Left lung (tissue), 10 donors: ENCODE results near the gene ARG1. TPM values are rescaled to one million over a fixed set of nuclear protein-coding genes. Genes with fewer than 3 reads are reported as not detected.

Experiments used
- ATAC-seq: fragments of 200-7000 bp; cut with Tn5 transposase; one replicate; pipeline ENCODE4 v1.9.1; 2020; ENCODE audit warnings: moderate library complexity
- DNase-seq, 4 donors: peaks; one replicate each; pipeline ENCODE4 v3.0.0-alpha.2; 2013 to 2020
- H3K27ac ChIP-seq, 2 donors: fragments of 200-600 bp; sonication (generic) in 1 of 2; one replicate each; pipeline versions ENCODE4 v1.5.0 to v1.8.0; 2020 to 2021
- H3K27me3 ChIP-seq, 2 donors: fragments of 200-600 bp; sonication (generic) in 1 of 2; one replicate each; pipeline versions ENCODE4 v1.5.0 to v1.8.0; 2020 to 2021
- H3K36me3 ChIP-seq, 2 donors: fragments of 200-600 bp; sonication (generic) in 1 of 2; one replicate each; pipeline versions ENCODE4 v1.5.0 to v1.8.0; 2020 to 2021
- H3K4me1 ChIP-seq, 2 donors: fragments of 200-600 bp; one replicate each; pipeline ENCODE4 v1.8.0; 2021
- H3K4me3 ChIP-seq, 2 donors: fragments of 200-600 bp; sonication (generic) in 1 of 2; one replicate each; pipeline versions ENCODE4 v1.5.0 to v1.8.0; 2020 to 2021; ENCODE audit warnings: mild to moderate bottlenecking in 1 of 2
- H3K9me3 ChIP-seq, 2 donors: fragments of 200-600 bp; sonication (generic) in 1 of 2; one replicate each; pipeline versions ENCODE4 v1.5.0 to v1.8.0; 2020 to 2021
- intact Hi-C, 2 donors: fragments of 100-400 bp; cut with DNase I; formaldehyde crosslinking; loops; one replicate each; pipeline versions ENCODE4 v1.11.2 to v1.14.2; 2022
- polyA plus RNA-seq, 6 donors: library from polyadenylated mRNA; unstranded; fragments of 120-200 nt; gene quantifications; one replicate each; pipeline ENCODE4 v1.2.1, GENCODE V29; 2013; ENCODE audit not compliant: insufficient read length in 6 of 6
- total RNA-seq, 2 donors: library from RNA; stranded (reverse); fragmentation: NEBNext Ultra II Directional; extraction: Animal tissue kit (Norgen Biotek cat#: 25700); gene quantifications; one replicate each; pipeline ENCODE4 v1.2.1, GENCODE V29; 2021
- TF ChIP-seq, protein P1 (sequence below), 2 donors: fragments of 200-600 bp; sonication (generic) in 1 of 2; IDR thresholded peaks; one replicate each; pipeline versions ENCODE4 v1.5.0 to v1.8.0; 2021; ENCODE audit warnings: antibody characterized with exemption in 2 of 2
- donor health status: DM: no; HTN: yes; CAD: no.
- donor health status: DM: no; HTN: no; CAD: no.

Gene ARG1
- total and polyA plus RNA-seq, 8 donors, result 0.32 to 5.8 (median 1.4) TPM

DNA sequence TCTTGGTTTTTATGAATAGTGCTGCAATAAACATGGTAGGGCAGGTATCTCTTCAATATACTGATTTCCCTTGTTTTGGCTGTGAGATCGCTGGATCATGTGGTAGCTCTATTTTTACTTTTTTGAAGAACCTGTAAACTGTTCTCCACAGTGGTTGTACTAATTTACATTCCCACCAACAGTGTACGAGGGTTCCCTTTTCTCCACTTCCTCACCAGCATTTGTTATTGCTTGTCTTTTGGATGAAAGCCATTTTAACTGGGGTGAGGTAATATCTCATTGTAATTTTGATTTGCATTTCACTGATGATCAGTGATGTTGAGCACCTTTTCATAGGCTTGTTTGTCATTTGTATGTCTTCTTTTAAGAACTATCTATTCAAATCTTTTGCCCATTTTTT is 8.0 kb upstream of the ARG1 start:
- intact Hi-C loops, result no loop called here
- no peaks in the 10 kb centered on the region for H3K9me3 ChIP-seq
- DNase-seq (no peak), ATAC-seq (no peak)
- H3K27ac ChIP-seq, result no peak overlapping the region
- H3K4me1 ChIP-seq, result no peaks in the 10 kb centered on the region
- no peaks in the 10 kb centered on the region for H3K27me3 ChIP-seq
- no peak overlapping the region for H3K4me3 ChIP-seq
- H3K36me3 ChIP-seq, result no peaks in the 10 kb centered on the region
- TF ChIP-seq, protein P1, sequence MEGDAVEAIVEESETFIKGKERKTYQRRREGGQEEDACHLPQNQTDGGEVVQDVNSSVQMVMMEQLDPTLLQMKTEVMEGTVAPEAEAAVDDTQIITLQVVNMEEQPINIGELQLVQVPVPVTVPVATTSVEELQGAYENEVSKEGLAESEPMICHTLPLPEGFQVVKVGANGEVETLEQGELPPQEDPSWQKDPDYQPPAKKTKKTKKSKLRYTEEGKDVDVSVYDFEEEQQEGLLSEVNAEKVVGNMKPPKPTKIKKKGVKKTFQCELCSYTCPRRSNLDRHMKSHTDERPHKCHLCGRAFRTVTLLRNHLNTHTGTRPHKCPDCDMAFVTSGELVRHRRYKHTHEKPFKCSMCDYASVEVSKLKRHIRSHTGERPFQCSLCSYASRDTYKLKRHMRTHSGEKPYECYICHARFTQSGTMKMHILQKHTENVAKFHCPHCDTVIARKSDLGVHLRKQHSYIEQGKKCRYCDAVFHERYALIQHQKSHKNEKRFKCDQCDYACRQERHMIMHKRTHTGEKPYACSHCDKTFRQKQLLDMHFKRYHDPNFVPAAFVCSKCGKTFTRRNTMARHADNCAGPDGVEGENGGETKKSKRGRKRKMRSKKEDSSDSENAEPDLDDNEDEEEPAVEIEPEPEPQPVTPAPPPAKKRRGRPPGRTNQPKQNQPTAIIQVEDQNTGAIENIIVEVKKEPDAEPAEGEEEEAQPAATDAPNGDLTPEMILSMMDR (IDR thresholded peaks at IDR 0.05), result no peak

DNA sequence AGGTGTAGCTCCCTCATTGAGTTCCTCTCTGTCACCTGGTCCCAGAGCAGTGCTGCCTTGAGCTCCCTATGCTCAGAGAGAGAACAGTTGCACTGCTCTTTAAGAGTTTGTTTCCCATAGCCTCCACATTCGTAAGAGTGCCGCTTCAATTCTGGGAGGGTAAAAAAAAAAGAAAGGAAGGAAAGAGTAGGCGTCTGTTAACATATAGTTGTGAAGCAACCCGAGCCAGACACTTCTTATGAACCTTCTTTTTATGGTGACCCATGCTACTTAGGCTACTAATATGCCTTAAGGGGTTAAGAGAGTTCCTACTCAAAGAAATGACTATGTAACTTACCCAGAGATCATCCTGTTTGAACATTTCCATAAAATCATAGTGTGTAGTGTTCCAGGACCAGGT is 4.3 kb upstream of the ARG1 start:
- intact Hi-C loops, result no loop called here
- no peaks in the 10 kb centered on the region for H3K27me3 ChIP-seq
- DNase-seq (no peak), ATAC-seq (no peak)
- TF ChIP-seq, protein P1 (IDR thresholded peaks at IDR 0.05), result no peak
- no peak overlapping the region for H3K4me3 ChIP-seq
- no peak overlapping the region for H3K27ac ChIP-seq
- no peaks in the 10 kb centered on the region for H3K4me1 ChIP-seq
- no peaks in the 10 kb centered on the region for H3K36me3 ChIP-seq
- H3K9me3 ChIP-seq, result no peaks in the 10 kb centered on the region

DNA sequence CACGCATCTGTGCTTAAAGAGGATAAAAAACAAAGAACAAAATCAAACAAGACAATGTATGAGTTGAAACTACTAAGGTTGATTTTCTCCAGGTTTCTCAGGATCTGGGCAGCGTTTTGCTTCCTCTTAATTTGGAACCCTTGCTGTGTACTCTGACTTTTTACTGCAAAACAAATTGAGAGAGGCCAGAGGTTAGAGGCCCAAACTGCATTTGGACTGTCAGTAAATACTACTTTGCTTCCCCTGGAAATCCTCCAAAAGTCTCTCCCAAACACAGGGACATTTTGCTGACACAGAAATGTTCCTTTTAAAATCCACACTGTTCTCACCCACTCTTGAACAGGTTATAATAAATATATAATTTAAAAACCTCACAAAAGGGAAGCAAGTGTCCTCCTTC is 1.1 kb downstream of the ARG1 start:
- peaks cover 0 to 9% of the 10 kb centered on the region in 2 donors for H3K36me3 ChIP-seq
- ATAC-seq, result no peak
- TF ChIP-seq, protein P1 (IDR thresholded peaks at IDR 0.05), result no peak
- H3K4me3 ChIP-seq, result no peak overlapping the region
- no peaks in the 10 kb centered on the region for H3K9me3 ChIP-seq
- intact Hi-C loops, result no loop called here
- H3K27me3 ChIP-seq, result no peaks in the 10 kb centered on the region
- no peaks in the 10 kb centered on the region for H3K4me1 ChIP-seq
- H3K27ac ChIP-seq, result peak overlapping the region in 1 of 2 donors; percentile 79
- DNase-seq, result no peak

DNA sequence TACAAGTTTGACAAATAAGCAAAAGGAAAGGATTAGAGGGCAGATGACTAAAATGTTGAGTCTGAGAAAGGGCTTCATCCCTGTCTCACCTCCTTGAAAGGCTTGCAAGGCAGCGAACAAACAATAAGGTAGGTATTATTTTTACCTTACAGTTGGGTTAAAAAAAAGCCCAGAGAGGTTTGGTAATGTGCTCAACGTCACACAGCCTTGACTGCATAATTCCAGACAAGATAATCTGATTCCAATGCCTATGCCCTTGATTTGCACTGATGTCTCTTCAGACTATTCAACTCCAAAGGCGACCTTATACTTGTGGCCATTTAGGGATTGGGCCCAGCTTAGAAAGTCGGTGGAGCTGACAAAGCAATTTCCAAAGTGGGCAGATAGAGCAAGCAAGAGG is 1.7 kb downstream of the ARG1 start:
- no peak overlapping the region for H3K4me3 ChIP-seq
- TF ChIP-seq, protein P1 (IDR thresholded peaks at IDR 0.05), result no peak
- no peaks in the 10 kb centered on the region for H3K9me3 ChIP-seq
- peak overlapping the region in 1 of 2 donors; percentile 79 for H3K27ac ChIP-seq
- H3K36me3 ChIP-seq, result peaks cover 0 to 11% of the 10 kb centered on the region in 2 donors
- ATAC-seq, result no peak
- no peaks in the 10 kb centered on the region for H3K27me3 ChIP-seq
- intact Hi-C loops, result no loop called here
- DNase-seq, result no peak
- no peaks in the 10 kb centered on the region for H3K4me1 ChIP-seq

DNA sequence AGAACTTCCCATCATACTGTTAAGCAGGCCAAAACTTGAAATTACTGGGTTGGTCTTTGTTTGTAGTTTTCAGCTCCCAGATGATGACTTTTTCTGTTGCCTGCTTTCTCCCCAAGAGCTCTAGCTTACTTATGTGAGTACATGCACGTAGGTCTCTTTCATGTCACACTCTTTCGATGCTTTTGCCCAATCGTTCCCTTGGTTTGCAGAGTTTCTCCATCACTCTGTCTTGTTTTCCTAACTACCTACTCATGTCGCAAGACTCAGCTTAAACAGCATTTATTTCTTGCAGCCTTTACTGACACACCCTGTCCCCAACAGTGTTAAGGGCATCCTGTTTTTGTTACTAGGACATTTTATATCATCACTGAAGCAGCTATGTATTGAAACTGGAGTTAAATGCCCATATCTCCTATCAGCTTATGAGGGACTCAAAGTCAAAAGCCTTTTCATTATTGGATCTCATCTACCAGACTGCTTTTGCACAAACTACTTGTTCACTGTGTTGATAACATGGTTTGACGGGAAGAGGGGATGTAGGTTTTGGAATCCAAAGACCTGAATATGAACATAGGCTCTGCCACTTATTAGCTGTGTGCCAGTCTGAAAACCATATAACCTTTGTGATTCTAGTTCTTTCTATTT is 2.9 kb downstream of the ARG1 start:
- DNase-seq, result no peak
- Histone ChIP-seq H3K9me3 (no peaks in the 10 kb centered on the region), H3K4me3 (no peak overlapping the region), H3K4me1 (no peaks in the 10 kb centered on the region), H3K36me3 (peaks cover 0 to 16% of the 10 kb centered on the region in 2 donors), H3K27me3 (no peaks in the 10 kb centered on the region), H3K27ac (peak overlapping the region in 1 of 2 donors; percentile 79)
- ATAC-seq, result no peak
- intact Hi-C loops, result no loop called here
- TF ChIP-seq, protein P1 (IDR thresholded peaks at IDR 0.05), result no peak
